ENCODE data around the gene TRAPPC13.

The TRAPPC13 gene

GRCh38 chr5:65651144-65651543 is 26.3 kb downstream of the TRAPPC13 start:
- no peak overlapping the region for H3K27ac ChIP-seq (replicated peaks)
- TF ChIP-seq CTCF (IDR thresholded peaks at IDR 0.05; ENCODE audit: insufficient read depth, low read length) (no peak), REST (IDR thresholded peaks at IDR 0.05; ENCODE audit: insufficient replicate concordance, low read depth) (no peak), SPI1 (IDR thresholded peaks at IDR 0.05; ENCODE audit: borderline replicate concordance, low read depth) (no peak), GABPA (IDR thresholded peaks at IDR 0.05; ENCODE audit: low read depth) (no peak), POLR2AphosphoS5 (IDR thresholded peaks at IDR 0.05; ENCODE audit: low read depth) (no peak)
- no peak overlapping the region for H3K4me3 ChIP-seq (replicated peaks; ENCODE audit: insufficient read depth, low read length)
- H3K27me3 ChIP-seq (ENCODE audit: insufficient read depth, poor library complexity, severe bottlenecking): no peaks in the 10 kb centered on the region
- DNase-seq (ENCODE audit: low read depth in 1 of 2, low spot score in 1 of 2): no peak

- Histone ChIP-seq H3K27me3 (ENCODE audit: insufficient read depth, poor library complexity, severe bottlenecking) (no peaks in the 10 kb centered on the region), H3K4me3 (replicated peaks; ENCODE audit: insufficient read depth, low read length) (no peak overlapping the region), H3K27ac (replicated peaks) (no peak overlapping the region)
- TF ChIP-seq REST (IDR thresholded peaks at IDR 0.05; ENCODE audit: insufficient replicate concordance, low read depth) (no peak), SPI1 (IDR thresholded peaks at IDR 0.05; ENCODE audit: borderline replicate concordance, low read depth) (no peak), CTCF (IDR thresholded peaks at IDR 0.05; ENCODE audit: insufficient read depth, low read length) (no peak), GABPA (IDR thresholded peaks at IDR 0.05; ENCODE audit: low read depth) (no peak), POLR2AphosphoS5 (IDR thresholded peaks at IDR 0.05; ENCODE audit: low read depth) (no peak)
- DNase-seq (ENCODE audit: low read depth in 1 of 2, low spot score in 1 of 2): no peak
Observed at GRCh38 chr5:65654713-65655112, 29.9 kb downstream of the TRAPPC13 start.

GRCh38 chr5:65663804-65664521 is 39.1 kb downstream of the TRAPPC13 start:
- TF ChIP-seq GABPA (IDR thresholded peaks at IDR 0.05; ENCODE audit: low read depth): no peak
- no peak for TF ChIP-seq CTCF (IDR thresholded peaks at IDR 0.05; ENCODE audit: insufficient read depth, low read length)
- no peak for TF ChIP-seq REST (IDR thresholded peaks at IDR 0.05; ENCODE audit: insufficient replicate concordance, low read depth)
- no peak for TF ChIP-seq POLR2AphosphoS5 (IDR thresholded peaks at IDR 0.05; ENCODE audit: low read depth)
- TF ChIP-seq SPI1 (IDR thresholded peaks at IDR 0.05; ENCODE audit: borderline replicate concordance, low read depth): no peak
- no peak overlapping the region for H3K4me3 ChIP-seq (replicated peaks; ENCODE audit: insufficient read depth, low read length)
- H3K27me3 ChIP-seq (ENCODE audit: insufficient read depth, poor library complexity, severe bottlenecking): no peaks in the 10 kb centered on the region
- no peak for DNase-seq (ENCODE audit: low read depth in 1 of 2, low spot score in 1 of 2)
- no peak overlapping the region for H3K27ac ChIP-seq (replicated peaks)
